Loucy (cell line): Measurements from ENCODE around the gene CDKN2B-AS1.

Experiments used
- H2AFZ ChIP-seq: fragments of 200-600 bp; sonication (generic); 2 replicates; pipeline ENCODE4 v1.6.0; 2016; ENCODE audit warnings: antibody characterized with exemption, mild to moderate bottlenecking, low read length, moderate library complexity
- H3F3A ChIP-seq: fragments of 200-600 bp; 2 replicates; pipeline ENCODE4 v1.6.0; 2016; ENCODE audit warnings: antibody characterized with exemption, low read depth, mild to moderate bottlenecking
- H3K27me3 ChIP-seq: fragments of 200-600 bp; sonication (generic); 2 replicates; pipeline ENCODE4 v1.6.1; 2014; ENCODE audit warnings: low read length, mild to moderate bottlenecking; ENCODE audit not compliant: insufficient read depth, poor library complexity, severe bottlenecking
- H3K36me3 ChIP-seq: fragments of 200-600 bp; sonication (generic); 2 replicates; pipeline ENCODE4 v1.6.1; 2016; ENCODE audit warnings: low read length; ENCODE audit not compliant: insufficient read depth
- H3K4me1 ChIP-seq: fragments of 200-600 bp; sonication (generic); 2 replicates; pipeline ENCODE4 v1.5.1; 2014; ENCODE audit warnings: low read length, mild to moderate bottlenecking; ENCODE audit not compliant: insufficient read depth, poor library complexity, severe bottlenecking
- H3K4me2 ChIP-seq: fragments of 200-600 bp; sonication (generic); 2 replicates; pipeline ENCODE4 v1.6.0; 2014; ENCODE audit warnings: antibody characterized with exemption, low read length, low read depth, mild to moderate bottlenecking; ENCODE audit not compliant: poor library complexity, severe bottlenecking
- H3K4me3 ChIP-seq: fragments of 200-600 bp; sonication (generic); 2 replicates; pipeline ENCODE4 v1.5.1; 2014; ENCODE audit warnings: low read length, mild to moderate bottlenecking, mixed read lengths; ENCODE audit not compliant: poor library complexity, severe bottlenecking
- H3K79me2 ChIP-seq: fragments of 200-600 bp; sonication (generic); 2 replicates; pipeline ENCODE4 v1.6.1; 2014; ENCODE audit warnings: low read length; ENCODE audit not compliant: insufficient read depth
- H3K9ac ChIP-seq: fragments of 200-600 bp; sonication (generic); 2 replicates; pipeline ENCODE4 v1.6.0; 2014; ENCODE audit warnings: mild to moderate bottlenecking, low read depth, low read length, moderate library complexity; ENCODE audit not compliant: poor library complexity, severe bottlenecking
- H3K9me2 ChIP-seq: fragments of 200-600 bp; sonication (generic); replicated peaks from 2 replicates; pipeline ENCODE4 v1.6.1; 2016; ENCODE audit warnings: low read depth, low read length, mixed read lengths
- H3K9me3 ChIP-seq: fragments of 200-600 bp; sonication (generic); 2 replicates; pipeline ENCODE4 v1.6.1; 2014; ENCODE audit warnings: mild to moderate bottlenecking, antibody characterized with exemption, low read length, low read depth; ENCODE audit not compliant: insufficient read depth
- H4K20me1 ChIP-seq: fragments of 200-600 bp; sonication (generic); 2 replicates; pipeline ENCODE4 v1.6.0; 2014; ENCODE audit warnings: antibody characterized with exemption, low read length, mild to moderate bottlenecking; ENCODE audit not compliant: insufficient read depth, poor library complexity, severe bottlenecking
- CTCF ChIP-seq: fragments of 200-600 bp; sonication (generic); conservative IDR thresholded peaks from 2 replicates; pipeline ENCODE4 v1.5.1; 2014; ENCODE audit warnings: mild to moderate bottlenecking, antibody characterized with exemption, low read length
- EZH2phosphoT487 ChIP-seq: fragments of 200-600 bp; IDR thresholded peaks from 2 replicates; pipeline ENCODE4 v1.6.1; 2018; ENCODE audit warnings: antibody characterized with exemption, mild to moderate bottlenecking, moderate library complexity, borderline replicate concordance

The CDKN2B-AS1 gene

GRCh38 chr9:22002038-22002437 lies 7.4 kb downstream of the CDKN2B-AS1 start:
- H3K9me2 ChIP-seq = no peaks in the 10 kb centered on the region
- no peak overlapping the region for H2AFZ ChIP-seq
- H3F3A ChIP-seq = no peaks in the 10 kb centered on the region
- H3K4me3 ChIP-seq = peak overlapping the region; percentile 35
- no peak for TF ChIP-seq EZH2phosphoT487
- no peak for TF ChIP-seq CTCF
- H3K27me3 ChIP-seq = no peaks in the 10 kb centered on the region
- H3K79me2 ChIP-seq = peaks cover 82% of the 10 kb centered on the region
- H3K4me1 ChIP-seq = peaks cover 25% of the 10 kb centered on the region
- H3K9me3 ChIP-seq = no peaks in the 10 kb centered on the region
- H4K20me1 ChIP-seq = peaks cover 23% of the 10 kb centered on the region
- H3K9ac ChIP-seq = no peak overlapping the region
- H3K36me3 ChIP-seq = peaks cover 4% of the 10 kb centered on the region; the same call in 1 of the 2 replicates
- H3K4me2 ChIP-seq = peak overlapping the region; percentile 65

- H3K9ac ChIP-seq = no peak overlapping the region
- H3K4me1 ChIP-seq = peaks cover 13% of the 10 kb centered on the region
- H3K9me2 ChIP-seq = no peaks in the 10 kb centered on the region
- no peak overlapping the region for H2AFZ ChIP-seq
- no peak for TF ChIP-seq CTCF
- no peak for TF ChIP-seq EZH2phosphoT487
- H3K4me2 ChIP-seq = no peak overlapping the region
- H3K79me2 ChIP-seq = peaks cover 64% of the 10 kb centered on the region
- no peaks in the 10 kb centered on the region for H3K27me3 ChIP-seq
- peaks cover 4% of the 10 kb centered on the region; the same call in 1 of the 2 replicates for H3K36me3 ChIP-seq
- H3F3A ChIP-seq = no peaks in the 10 kb centered on the region
- H3K4me3 ChIP-seq = no peak overlapping the region
- H3K9me3 ChIP-seq = no peaks in the 10 kb centered on the region
- H4K20me1 ChIP-seq = peaks cover 18% of the 10 kb centered on the region
Measured at GRCh38 chr9:22005021-22005701, 10.6 kb downstream of the CDKN2B-AS1 start.

GRCh38 chr9:22005702-22006606 lies 11.4 kb downstream of the CDKN2B-AS1 start:
- H3K9me2 ChIP-seq = no peaks in the 10 kb centered on the region

More at GRCh38 chr9:22005702-22006606, 11.4 kb downstream of the CDKN2B-AS1 start:
- H3K9ac ChIP-seq = no peak overlapping the region
- H3K36me3 ChIP-seq = peaks cover 4% of the 10 kb centered on the region; the same call in 1 of the 2 replicates
- H2AFZ ChIP-seq = no peak overlapping the region
- peaks cover 14% of the 10 kb centered on the region for H4K20me1 ChIP-seq
- no peak overlapping the region for H3K4me3 ChIP-seq
- H3K27me3 ChIP-seq = no peaks in the 10 kb centered on the region
- H3K9me3 ChIP-seq = no peaks in the 10 kb centered on the region
- H3K79me2 ChIP-seq = peaks cover 60% of the 10 kb centered on the region
- H3K4me2 ChIP-seq = no peak overlapping the region
- H3F3A ChIP-seq = no peaks in the 10 kb centered on the region
- TF ChIP-seq EZH2phosphoT487 (no peak), CTCF (no peak)
- peaks cover 10% of the 10 kb centered on the region for H3K4me1 ChIP-seq
